ENCODE measurements around the gene EXOC6. TPM values are rescaled to one million over a fixed set of nuclear protein-coding genes. Genes with fewer than 3 reads are reported as not detected.
"Not testable (repeated sequence)": the region's sequence is repeated elsewhere in the genome, so short reads cannot be mapped to it uniquely, and the experiment has no call there.

The EXOC6 gene
- total RNA-seq, 2 experiments from 2014 or later: 8.0 to 9.4 TPM

- H3K4me2 ChIP-seq (ENCODE audit: low read length): no peak overlapping the region
- CTCF ChIA-PET (ENCODE audit: unreplicated experiment): no interaction called here
- H3K4me1 ChIP-seq (ENCODE audit: insufficient read depth, low read length, poor library complexity, severe bottlenecking): no peaks in the 10 kb centered on the region
Measured at GRCh38 chr10:92946491-92946890, 98.2 kb downstream of the EXOC6 start.

GRCh38 chr10:92952573-92952972 is 104.3 kb downstream of the EXOC6 start:
- H3K4me3 ChIP-seq (ENCODE audit: low read depth, low read length, poor library complexity, severe bottlenecking); DNase-seq (ENCODE audit: low spot score); H3K9me3 ChIP-seq (ENCODE audit: low read length); H3K4me2 ChIP-seq (ENCODE audit: low read length); H3K36me3 ChIP-seq (ENCODE audit: insufficient read depth, low read length); H3K79me2 ChIP-seq (ENCODE audit: insufficient read depth, low read depth, low read length); H4K20me1 ChIP-seq (ENCODE audit: insufficient read depth, low read length); POLR2A ChIA-PET; H3K27ac ChIP-seq (ENCODE audit: low read depth, low read length, poor library complexity, severe bottlenecking); CTCF ChIA-PET (ENCODE audit: unreplicated experiment); H3K9me2 ChIP-seq (ENCODE audit: insufficient read depth, low read length); H2AFZ ChIP-seq (ENCODE audit: low read length); H3K4me1 ChIP-seq (ENCODE audit: insufficient read depth, low read length, poor library complexity, severe bottlenecking); BruUV-seq (replicated peaks): not testable (repeated sequence)
- intact Hi-C loops (cut with micrococcal nuclease; ENCODE audit: unreplicated experiment): loop anchor here (5.0 kb wide), 1 partner anchor 40 kb away; no protein-coding TSS in a partner anchor

More at GRCh38 chr10:92946491-92946890, 98.2 kb downstream of the EXOC6 start:
- Histone ChIP-seq H3K79me2 (ENCODE audit: insufficient read depth, low read depth, low read length) (no peaks in the 10 kb centered on the region), H4K20me1 (ENCODE audit: insufficient read depth, low read length) (no peaks in the 10 kb centered on the region), H2AFZ (ENCODE audit: low read length) (no peak overlapping the region), H3K27ac (ENCODE audit: low read depth, low read length, poor library complexity, severe bottlenecking) (no peak overlapping the region), H3K9me3 (ENCODE audit: low read length) (no peaks in the 10 kb centered on the region), H3K9me2 (ENCODE audit: insufficient read depth, low read length) (no peaks in the 10 kb centered on the region), H3K36me3 (ENCODE audit: insufficient read depth, low read length) (peaks cover 3% of the 10 kb centered on the region; the same call in 1 of the 2 replicates), H3K4me3 (ENCODE audit: low read depth, low read length, poor library complexity, severe bottlenecking) (no peak overlapping the region)
- POLR2A ChIA-PET: interaction anchor here (0.6 to 0.8 kb wide), 2 partner anchors 166 to 172 kb away, joined by 3 read pairs; no protein-coding TSS in a partner anchor
- intact Hi-C loops (cut with micrococcal nuclease; ENCODE audit: unreplicated experiment): no loop called here
- BruUV-seq (replicated peaks): no TSS peak
- no peak for TF ChIP-seq EZH2phosphoT487 (IDR thresholded peaks at IDR 0.05; ENCODE audit: borderline replicate concordance, low read depth, low read length)
- no peak for TF ChIP-seq CTCF (conservative IDR thresholded peaks at IDR 0.05; ENCODE audit: low read length)
- DNase-seq (ENCODE audit: low spot score): no peak

DNA sequence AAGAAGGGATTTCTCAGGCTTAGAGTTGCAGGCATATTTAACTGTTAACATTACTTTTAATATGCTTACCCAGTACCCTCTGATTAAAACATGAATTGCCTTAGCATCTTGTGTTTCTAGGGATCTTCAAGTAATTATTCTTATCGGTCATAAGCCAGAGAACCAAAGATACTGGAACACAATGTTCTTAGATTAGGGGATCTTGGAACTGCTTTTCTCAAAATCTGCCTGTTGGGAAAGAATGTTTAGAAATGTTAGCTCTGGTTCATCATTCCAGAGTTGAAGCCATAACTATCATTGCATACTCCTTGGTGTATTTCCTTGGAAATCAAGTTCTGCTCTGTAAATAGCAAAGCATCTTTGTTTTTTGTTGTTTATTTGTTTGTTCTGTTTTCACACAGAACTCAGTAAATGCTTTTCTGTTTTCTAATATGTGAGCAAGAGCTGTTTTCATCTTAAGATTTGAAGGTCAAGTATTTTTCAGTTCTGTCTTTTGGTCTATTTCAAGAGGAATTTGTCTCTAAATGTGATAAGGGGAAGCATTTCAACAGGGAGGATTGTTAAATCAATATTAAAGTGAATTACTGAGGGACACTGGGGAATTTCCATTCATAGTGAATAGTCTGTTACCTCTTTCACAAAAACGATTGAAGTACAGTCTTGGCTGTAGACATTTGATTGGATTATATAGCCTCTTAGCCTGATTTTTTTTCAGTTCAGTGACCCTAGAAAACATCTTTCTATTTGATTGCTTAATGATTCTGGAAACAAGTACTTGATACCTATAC is 109.1 kb downstream of the EXOC6 start:
- Histone ChIP-seq H3K4me2 (ENCODE audit: low read length) (no peak overlapping the region), H3K9me2 (ENCODE audit: insufficient read depth, low read length) (no peaks in the 10 kb centered on the region), H3K4me1 (ENCODE audit: insufficient read depth, low read length, poor library complexity, severe bottlenecking) (no peaks in the 10 kb centered on the region), H3K36me3 (ENCODE audit: insufficient read depth, low read length) (no peaks in the 10 kb centered on the region), H3K79me2 (ENCODE audit: insufficient read depth, low read depth, low read length) (no peaks in the 10 kb centered on the region), H2AFZ (ENCODE audit: low read length) (no peak overlapping the region), H3K9me3 (ENCODE audit: low read length) (no peaks in the 10 kb centered on the region), H3K27ac (ENCODE audit: low read depth, low read length, poor library complexity, severe bottlenecking) (no peak overlapping the region), H4K20me1 (ENCODE audit: insufficient read depth, low read length) (no peaks in the 10 kb centered on the region), H3K4me3 (ENCODE audit: low read depth, low read length, poor library complexity, severe bottlenecking) (no peak overlapping the region)
- intact Hi-C loops (cut with micrococcal nuclease; ENCODE audit: unreplicated experiment): no loop called here
- POLR2A ChIA-PET: interaction anchor here (1.1 kb wide), 1 partner anchor 31 kb away, joined by 3 read pairs; no protein-coding TSS in a partner anchor
- no peak for TF ChIP-seq EZH2phosphoT487 (IDR thresholded peaks at IDR 0.05; ENCODE audit: borderline replicate concordance, low read depth, low read length)
- TF ChIP-seq CTCF (conservative IDR thresholded peaks at IDR 0.05; ENCODE audit: low read length): no peak
- CTCF ChIA-PET (ENCODE audit: unreplicated experiment): no interaction called here
- DNase-seq (ENCODE audit: low spot score): no peak
- BruUV-seq (replicated peaks): no TSS peak
